A673 (cell line): ENCODE measurements around the gene GNG12. TPM values are rescaled to one million over a fixed set of nuclear protein-coding genes. Genes with fewer than 3 reads are reported as not detected.

Source experiments
- BruUV-seq: library from RNA; stranded (reverse); fragments of 400-500 nt; replicated peaks from 2 replicates; lab custom pipeline; 2021; lab: Mats Ljungman, UMichigan
- CTCF ChIA-PET: fragments of 300-600 bp; sonication (Branson Sonifier 250); formaldehyde crosslinking; loops from one replicate; lab custom pipeline; 2022; ENCODE audit warnings: antibody characterized with exemption; lab: Charles Lee
- POLR2A ChIA-PET: fragments of 300-600 bp; sonication (Branson Sonifier 250); formaldehyde crosslinking; loops from one replicate; lab custom pipeline; 2022; ENCODE audit warnings: antibody characterized with exemption; ENCODE audit not compliant: low non-redundant PET; lab: Charles Lee
- DNase-seq: peaks from one replicate; pipeline ENCODE4 v3.0.0-alpha.2; 2015; ENCODE audit warnings: low spot score
- H3K27ac ChIP-seq: fragments of 200-600 bp; sonication (generic); 2 replicates; pipeline ENCODE4 v1.5.1; 2016; ENCODE audit warnings: mixed run types, low read depth, mild to moderate bottlenecking, mixed read lengths, antibody characterized with exemption, low read length; ENCODE audit not compliant: poor library complexity, severe bottlenecking
- H3K27me3 ChIP-seq: fragments of 200-600 bp; sonication (generic); replicated peaks from 2 replicates; pipeline ENCODE4 v1.6.1; 2017; ENCODE audit warnings: mixed run types, low read depth, mild to moderate bottlenecking, mixed read lengths, antibody characterized with exemption, low read length; ENCODE audit not compliant: insufficient read depth, poor library complexity
- H3K36me3 ChIP-seq: fragments of 200-600 bp; sonication (generic); 2 replicates; pipeline ENCODE4 v1.6.1; 2016; ENCODE audit warnings: mixed run types, mild to moderate bottlenecking, mixed read lengths, antibody characterized with exemption, low read length; ENCODE audit not compliant: insufficient read depth, poor library complexity, severe bottlenecking
- H3K4me1 ChIP-seq: fragments of 200-600 bp; sonication (generic); 2 replicates; pipeline ENCODE4 v1.6.1; 2017; ENCODE audit warnings: mixed run types, mild to moderate bottlenecking, mixed read lengths, antibody characterized with exemption, low read length; ENCODE audit not compliant: insufficient read depth, poor library complexity, severe bottlenecking
- H3K4me3 ChIP-seq: fragments of 200-600 bp; sonication (generic); 2 replicates; pipeline ENCODE4 v1.5.1; 2016; ENCODE audit warnings: low read depth, mixed run types, mild to moderate bottlenecking, mixed read lengths, low read length; ENCODE audit not compliant: poor library complexity, severe bottlenecking
- H3K9me3 ChIP-seq: fragments of 200-600 bp; sonication (generic); 2 replicates; pipeline ENCODE4 v1.6.1; 2016; ENCODE audit warnings: mixed run types, low read depth, mild to moderate bottlenecking, mixed read lengths, antibody characterized with exemption, low read length; ENCODE audit not compliant: poor library complexity, severe bottlenecking
- CTCF ChIP-seq: fragments of 300-800, 200-600 bp; sonication (generic); conservative IDR thresholded peaks from 2 replicates; pipeline ENCODE4 v1.5.1; 2017; ENCODE audit warnings: low read depth, mild to moderate bottlenecking, antibody characterized with exemption, low read length, moderate library complexity, mixed read lengths
- EZH2 ChIP-seq: fragments of 200-600 bp; sonication (generic); IDR thresholded peaks from 2 replicates; pipeline ENCODE4 v1.6.1; 2017; ENCODE audit warnings: borderline replicate concordance, low read depth, mild to moderate bottlenecking, mixed read lengths, antibody characterized with exemption, low read length; ENCODE audit not compliant: poor library complexity, severe bottlenecking
- intact Hi-C: fragments of 100-400 bp; cut with micrococcal nuclease; formaldehyde crosslinking; loops from one replicate; pipeline ENCODE4 v1.10.0; 2022; ENCODE audit not compliant: unreplicated experiment
- total RNA-seq: library from RNA; stranded (reverse); gene quantifications from 2 replicates; pipeline ENCODE4 v1.2.3, GENCODE V29; 2021

GNG12 gene
- total RNA-seq, 1 experiment from 2014 or later: 54.8 TPM

- ChIA-PET CTCF (interaction anchor here (1.1 kb wide), 1 partner anchor 70 kb away, joined by 8 read pairs; no protein-coding TSS in a partner anchor), POLR2A (no interaction called here)
- BruUV-seq: no TSS peak
- intact Hi-C loops: loop anchor here (5.0 to 10.0 kb wide), 2 partner anchors 152 to 299 kb away; partner anchors contain the start of gene GADD45A
- Histone ChIP-seq H3K27ac (no peak overlapping the region), H3K4me3 (no peak overlapping the region), H3K9me3 (no peaks in the 10 kb centered on the region), H3K36me3 (no peaks in the 10 kb centered on the region), H3K27me3 (no peaks in the 10 kb centered on the region), H3K4me1 (peaks cover 71% of the 10 kb centered on the region)
- no peak for TF ChIP-seq CTCF
- no peak for TF ChIP-seq EZH2
- DNase-seq: no peak
Measured at GRCh38 chr1:67836769-67837168, 3.5 kb upstream of the GNG12 start.

DNA sequence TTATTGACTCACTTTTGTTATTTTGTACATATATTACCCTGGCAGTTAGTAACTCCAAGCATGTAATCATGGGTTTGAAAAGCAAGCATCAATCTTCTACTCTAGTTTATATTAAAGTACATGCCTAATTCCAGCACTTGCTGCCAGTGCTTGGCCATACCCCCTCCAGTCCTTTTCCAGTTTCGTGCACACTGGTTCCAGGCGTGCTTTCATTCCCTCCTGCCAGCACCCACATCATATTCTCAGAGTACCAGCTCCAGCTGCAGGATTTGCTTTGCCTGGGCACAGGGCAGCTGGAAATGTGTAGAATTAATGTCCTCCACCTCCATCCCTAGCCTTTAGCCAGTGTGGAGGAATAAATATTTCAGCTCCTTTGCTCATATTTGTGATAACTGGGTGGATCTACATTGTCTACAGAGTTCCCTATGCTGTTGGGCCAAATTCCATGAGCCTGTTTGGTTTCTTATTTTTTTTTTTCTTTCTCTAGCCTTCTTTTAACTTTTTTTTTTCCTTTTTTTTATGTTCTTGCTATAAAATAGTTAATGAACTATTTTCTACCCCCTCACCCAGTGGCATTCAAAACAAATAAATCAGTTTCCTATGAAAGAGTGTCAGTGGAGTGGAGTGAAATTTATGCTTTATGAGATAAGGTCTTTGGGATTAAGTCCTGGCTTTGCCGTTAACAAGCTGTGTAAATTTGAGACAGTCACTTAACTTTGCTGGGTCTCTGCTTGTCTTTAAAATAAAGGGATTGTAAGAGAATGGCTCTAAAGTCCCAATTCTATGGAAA lies 2.6 kb upstream of the GNG12 start:
- Histone ChIP-seq H3K27ac (no peak overlapping the region), H3K4me1 (peaks cover 70% of the 10 kb centered on the region), H3K36me3 (no peaks in the 10 kb centered on the region), H3K9me3 (no peaks in the 10 kb centered on the region), H3K4me3 (no peak overlapping the region), H3K27me3 (no peaks in the 10 kb centered on the region)
- CTCF ChIA-PET: no interaction called here
- TF ChIP-seq EZH2 (no peak), CTCF (no peak)
- no TSS peak for BruUV-seq
- intact Hi-C loops: loop anchor here (5.0 to 10.0 kb wide), 2 partner anchors 151 to 299 kb away; partner anchors contain the start of gene GADD45A
- POLR2A ChIA-PET: interaction anchor here (0.7 kb wide), 1 partner anchor 59 kb away, joined by 4 read pairs; no protein-coding TSS in a partner anchor
- no peak for DNase-seq

DNA sequence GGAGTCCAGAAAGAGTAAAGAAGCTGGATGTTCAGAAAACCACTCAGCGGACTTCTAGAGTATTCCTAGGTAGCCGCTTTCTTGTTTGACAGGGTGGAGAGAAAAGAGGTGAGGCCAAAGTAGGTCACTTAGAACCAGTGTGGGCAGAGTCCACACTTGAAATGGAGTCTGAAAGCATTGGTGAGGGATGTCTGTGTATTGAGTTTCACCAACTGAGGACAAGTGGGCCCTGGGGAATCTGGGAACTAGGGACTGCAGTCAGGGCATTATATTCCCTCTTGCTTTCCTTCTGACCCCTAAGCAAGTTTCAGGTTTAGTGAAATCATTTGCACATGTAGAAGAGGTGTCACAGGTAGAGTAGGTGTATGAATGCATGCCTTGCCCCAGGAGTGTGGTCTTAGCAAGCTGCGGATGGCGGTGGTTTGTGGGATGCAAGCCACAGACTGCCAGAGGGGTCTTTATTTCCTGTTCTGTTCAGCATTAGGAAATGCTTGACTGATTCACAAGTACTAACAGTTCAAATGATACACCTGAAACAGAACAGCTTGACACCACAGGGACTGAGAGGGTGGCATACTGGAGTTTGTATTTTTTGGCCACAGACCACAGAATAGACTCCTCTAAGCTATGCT lies 1.1 kb upstream of the GNG12 start:
- no TSS peak for BruUV-seq
- H3K27ac ChIP-seq: no peak overlapping the region

More for the DNA sequence above, 1.1 kb upstream of the GNG12 start:
- H3K4me3 ChIP-seq: no peak overlapping the region
- peaks cover 77% of the 10 kb centered on the region for H3K4me1 ChIP-seq
- no peaks in the 10 kb centered on the region for H3K36me3 ChIP-seq
- ChIA-PET POLR2A (no interaction called here), CTCF (no interaction called here)
- no peaks in the 10 kb centered on the region for H3K27me3 ChIP-seq
- H3K9me3 ChIP-seq: no peaks in the 10 kb centered on the region
- no peak for DNase-seq
- intact Hi-C loops: loop anchor here (10.0 kb wide), 1 partner anchor 150 kb away; the partner anchor contains the start of gene GADD45A
- TF ChIP-seq CTCF: no peak
